RWPE2 (cell line): Measurements from ENCODE around the gene TFF1.

Source experiments
- ATAC-seq: fragments of 200-7000 bp; cut with Tn5 transposase; 3 replicates; pipeline ENCODE4 v1.9.1; 2021; ENCODE audit warnings: low read depth
- DNase-seq: peaks from one replicate; pipeline ENCODE4 v3.0.0-alpha.2; 2020; ENCODE audit warnings: low spot score
- H3K27ac ChIP-seq: fragments of 450-650 bp; 2 replicates; pipeline ENCODE4 v1.5.1; 2017; ENCODE audit warnings: mild to moderate bottlenecking; ENCODE audit not compliant: poor library complexity, severe bottlenecking
- H3K27me3 ChIP-seq: fragments of 250-450 bp; sonication (Bioruptor Pico); 2 replicates; pipeline ENCODE4 v1.5.1; 2021; ENCODE audit warnings: mild to moderate bottlenecking, moderate library complexity; ENCODE audit not compliant: insufficient read depth, poor library complexity, severe bottlenecking
- H3K36me3 ChIP-seq: fragments of 250-450 bp; sonication (Bioruptor Pico); 2 replicates; pipeline ENCODE4 v1.5.1; 2020; ENCODE audit warnings: low read depth, mild to moderate bottlenecking, moderate library complexity
- H3K4me1 ChIP-seq: fragments of 250-450 bp; sonication (Bioruptor Pico); 2 replicates; pipeline ENCODE4 v1.5.1; 2021; ENCODE audit warnings: mild to moderate bottlenecking, moderate library complexity; ENCODE audit not compliant: insufficient read depth, poor library complexity, severe bottlenecking
- H3K4me3 ChIP-seq: fragments of 250-450 bp; sonication (Bioruptor Pico); 2 replicates; pipeline ENCODE4 v1.5.1; 2021; ENCODE audit warnings: mild to moderate bottlenecking, moderate library complexity; ENCODE audit not compliant: severe bottlenecking
- H3K9me3 ChIP-seq: fragments of 250-450 bp; sonication (Bioruptor Pico); 2 replicates; pipeline ENCODE4 v1.5.1; 2021; ENCODE audit warnings: mild to moderate bottlenecking, moderate library complexity; ENCODE audit not compliant: severe bottlenecking
- CTCF ChIP-seq: fragments of 450-650 bp; IDR thresholded peaks from one replicate; pipeline ENCODE4 v1.5.1; 2017; ENCODE audit warnings: mild to moderate bottlenecking, moderate library complexity; ENCODE audit not compliant: poor library complexity, severe bottlenecking

TFF1 gene

GRCh38 chr21:42348762-42349161 is 17.6 kb downstream of the TFF1 start:
- Histone ChIP-seq H3K4me3 (no peak overlapping the region), H3K27ac (no peak overlapping the region), H3K36me3 (no peaks in the 10 kb centered on the region), H3K27me3 (no peaks in the 10 kb centered on the region), H3K9me3 (no peaks in the 10 kb centered on the region), H3K4me1 (no peaks in the 10 kb centered on the region)
- ATAC-seq (no peak), DNase-seq (no peak)
- TF ChIP-seq CTCF: no peak

- ATAC-seq (no peak), DNase-seq (no peak)
- no peaks in the 10 kb centered on the region for H3K4me1 ChIP-seq
- H3K27ac ChIP-seq: no peak overlapping the region
- no peaks in the 10 kb centered on the region for H3K9me3 ChIP-seq
- H3K36me3 ChIP-seq: no peaks in the 10 kb centered on the region
- TF ChIP-seq CTCF: no peak
- H3K27me3 ChIP-seq: no peaks in the 10 kb centered on the region
- H3K4me3 ChIP-seq: no peak overlapping the region
These were observed 18.6 kb downstream of the TFF1 start for GRCh38 chr21:42347601-42348327.

- no peaks in the 10 kb centered on the region for H3K4me1 ChIP-seq
- no peaks in the 10 kb centered on the region for H3K9me3 ChIP-seq
- DNase-seq: no peak
- TF ChIP-seq CTCF: no peak
- ATAC-seq: no peak
- no peak overlapping the region for H3K4me3 ChIP-seq
- no peaks in the 10 kb centered on the region for H3K27me3 ChIP-seq
- H3K36me3 ChIP-seq: no peaks in the 10 kb centered on the region
- no peak overlapping the region for H3K27ac ChIP-seq
These were observed 19.3 kb downstream of the TFF1 start for GRCh38 chr21:42346866-42347600.

- Histone ChIP-seq H3K27me3 (no peaks in the 10 kb centered on the region), H3K27ac (no peak overlapping the region), H3K36me3 (no peaks in the 10 kb centered on the region), H3K4me3 (no peak overlapping the region), H3K4me1 (no peaks in the 10 kb centered on the region), H3K9me3 (no peaks in the 10 kb centered on the region)
- no peak for TF ChIP-seq CTCF
- ATAC-seq (no peak), DNase-seq (no peak)
These were observed 19.9 kb downstream of the TFF1 start for GRCh38 chr21:42346441-42346840.

GRCh38 chr21:42344631-42345030 is 21.7 kb downstream of the TFF1 start:
- Histone ChIP-seq H3K36me3 (no peaks in the 10 kb centered on the region), H3K9me3 (no peaks in the 10 kb centered on the region), H3K27ac (no peak overlapping the region), H3K4me3 (no peak overlapping the region), H3K4me1 (no peaks in the 10 kb centered on the region), H3K27me3 (no peaks in the 10 kb centered on the region)
- DNase-seq: no peak
- ATAC-seq: no peak
- no peak for TF ChIP-seq CTCF
